ENCODE data around the gene GNB4.

GNB4 gene

DNA sequence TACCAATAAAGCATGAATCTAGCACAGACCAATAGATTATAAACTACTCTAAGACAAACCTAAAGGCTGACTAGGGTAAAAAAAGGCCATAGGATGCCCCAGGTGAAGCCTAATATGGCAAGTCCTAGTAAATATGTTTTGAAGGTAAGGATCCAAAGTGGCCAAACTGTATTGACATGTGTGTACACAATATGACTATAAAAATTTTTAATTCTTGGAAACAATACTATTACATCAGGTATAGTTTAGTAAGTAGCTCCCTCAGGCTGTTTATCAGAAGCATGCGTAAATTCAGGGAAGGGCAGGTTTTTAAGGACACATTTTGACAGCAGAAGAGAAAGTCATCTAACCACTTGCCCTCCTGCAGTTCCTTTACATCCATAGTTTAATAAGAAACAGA lies 18.8 kb downstream of the GNB4 start:
- DNase-seq: no peak

DNA sequence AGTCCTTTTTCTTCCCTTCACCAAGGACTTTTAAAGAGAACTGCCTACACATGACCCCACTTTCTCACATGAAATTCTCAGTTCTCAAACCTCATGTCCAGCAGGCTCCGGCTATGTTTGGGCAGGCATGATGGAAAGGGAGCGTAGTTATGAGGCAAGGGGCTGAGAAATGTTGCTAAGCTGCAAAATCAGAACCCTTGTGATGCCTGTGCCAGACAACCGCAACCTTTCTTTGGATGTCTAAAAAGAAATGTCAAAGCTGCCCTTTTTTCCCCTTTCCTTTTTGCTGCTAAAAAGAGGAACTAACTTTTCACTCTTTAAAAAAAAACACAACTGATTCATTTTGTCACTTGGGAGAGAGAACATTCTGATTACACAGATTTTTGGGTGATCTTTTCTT lies 19.2 kb downstream of the GNB4 start:
- DNase-seq: no peak

GRCh38 chr3:179430277-179430870 lies 20.9 kb downstream of the GNB4 start:
- no peak for DNase-seq

DNA sequence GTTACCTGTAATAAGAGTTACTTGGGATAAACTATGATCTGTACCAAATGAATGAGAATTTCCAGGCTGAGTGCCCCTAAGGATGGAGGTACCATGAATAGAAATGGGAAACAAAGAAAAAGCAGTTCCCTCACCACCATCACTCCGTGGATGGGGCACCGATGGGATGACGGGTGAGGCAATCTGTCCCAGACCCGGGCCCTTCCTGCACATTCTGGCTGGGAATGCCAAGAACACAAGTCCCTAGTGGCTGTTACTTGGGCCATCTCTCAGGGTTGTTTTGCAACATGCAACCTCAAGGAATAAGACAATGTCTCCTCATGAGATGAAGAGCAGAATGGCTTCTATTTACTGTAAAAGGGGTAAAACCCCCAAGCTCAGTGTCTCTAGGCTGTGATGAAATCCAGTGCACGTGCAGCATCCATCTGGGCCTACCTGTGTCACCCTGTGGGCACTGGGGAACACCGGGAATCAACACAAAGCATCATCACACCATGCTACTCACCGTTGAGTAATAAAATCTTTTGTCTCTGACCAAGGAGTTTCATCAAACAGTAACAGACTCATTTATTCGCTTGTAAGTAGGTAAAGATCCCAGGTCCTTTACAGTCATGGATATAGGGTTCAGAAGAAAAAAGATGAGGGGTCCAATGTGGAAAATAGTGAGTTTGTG lies 22.3 kb downstream of the GNB4 start:
- no peak for DNase-seq

GRCh38 chr3:179425075-179425474 lies 26.2 kb downstream of the GNB4 start:
- no peak for DNase-seq

- DNase-seq: no peak
Observed at GRCh38 chr3:179421500-179421899, 29.8 kb downstream of the GNB4 start.

DNA sequence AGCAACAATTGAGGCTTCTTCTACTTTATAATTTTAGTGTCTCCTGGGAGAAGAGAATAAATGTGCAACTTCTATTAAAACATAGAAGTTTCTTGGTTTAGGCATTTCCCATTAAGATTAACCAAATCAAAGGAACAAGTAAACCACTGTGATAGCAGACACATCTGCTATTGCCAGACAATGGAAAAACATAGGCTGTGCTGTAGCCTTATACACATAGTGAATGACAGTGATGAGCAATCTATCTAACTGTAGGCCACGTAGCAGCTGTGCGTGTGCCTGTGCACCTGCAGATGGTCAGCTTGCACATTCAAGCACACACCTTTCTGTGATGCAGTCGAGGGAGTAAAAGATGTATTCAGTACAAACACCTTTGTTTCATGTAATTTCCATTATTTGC lies 32.7 kb downstream of the GNB4 start:
- no peak for DNase-seq

- no peak for DNase-seq
Observed at GRCh38 chr3:179416681-179417080, 34.6 kb downstream of the GNB4 start.

GRCh38 chr3:179415377-179415776 lies 35.9 kb downstream of the GNB4 start:
- no peak for DNase-seq

GRCh38 chr3:179414804-179415203 lies 36.5 kb downstream of the GNB4 start:
- DNase-seq: no peak

DNA sequence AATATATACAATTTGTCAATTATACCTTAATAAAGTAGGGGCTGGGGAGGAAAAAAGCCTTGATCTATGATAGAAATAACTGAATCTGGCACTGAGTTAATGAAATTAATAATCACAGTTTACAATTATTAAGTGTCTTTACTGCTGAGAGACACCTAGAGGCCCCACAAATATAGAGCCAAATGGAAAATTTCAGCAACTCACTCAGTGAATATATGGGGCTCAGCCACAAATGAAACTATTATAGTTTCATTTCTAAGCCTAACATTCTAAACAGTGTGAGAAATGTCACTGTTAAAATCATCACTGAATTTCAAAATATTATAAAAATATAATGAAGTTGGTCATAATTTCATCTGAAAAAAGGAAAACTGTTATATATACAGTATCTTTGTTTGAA lies 40.3 kb downstream of the GNB4 start:
- DNase-seq: no peak

GRCh38 chr3:179410331-179410730 lies 40.9 kb downstream of the GNB4 start:
- DNase-seq: no peak

- DNase-seq: no peak
Observed at GRCh38 chr3:179404307-179404706, 47.0 kb downstream of the GNB4 start.

DNA sequence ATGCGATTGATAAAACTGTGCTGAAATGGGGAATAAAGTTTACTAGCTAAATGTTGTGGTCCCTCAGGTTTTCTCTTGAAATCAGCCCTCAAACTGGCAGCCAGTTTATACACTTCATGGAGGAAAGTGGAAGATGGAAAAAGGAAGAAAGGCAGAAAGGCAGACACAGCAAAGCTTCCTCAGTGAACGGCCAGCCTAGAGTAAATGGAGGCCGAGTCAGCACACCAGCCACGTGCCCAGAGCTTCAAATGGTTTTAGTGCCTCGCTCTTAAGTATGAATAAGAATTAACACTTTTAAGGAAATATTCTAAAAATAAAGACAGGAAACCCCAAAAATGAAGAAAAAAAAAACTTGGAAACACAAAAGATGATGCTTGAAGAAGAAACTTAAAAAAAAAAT lies 48.3 kb downstream of the GNB4 start:
- no peak for DNase-seq

- DNase-seq: no peak
Observed at GRCh38 chr3:179401561-179401960, 49.7 kb downstream of the GNB4 start.

DNA sequence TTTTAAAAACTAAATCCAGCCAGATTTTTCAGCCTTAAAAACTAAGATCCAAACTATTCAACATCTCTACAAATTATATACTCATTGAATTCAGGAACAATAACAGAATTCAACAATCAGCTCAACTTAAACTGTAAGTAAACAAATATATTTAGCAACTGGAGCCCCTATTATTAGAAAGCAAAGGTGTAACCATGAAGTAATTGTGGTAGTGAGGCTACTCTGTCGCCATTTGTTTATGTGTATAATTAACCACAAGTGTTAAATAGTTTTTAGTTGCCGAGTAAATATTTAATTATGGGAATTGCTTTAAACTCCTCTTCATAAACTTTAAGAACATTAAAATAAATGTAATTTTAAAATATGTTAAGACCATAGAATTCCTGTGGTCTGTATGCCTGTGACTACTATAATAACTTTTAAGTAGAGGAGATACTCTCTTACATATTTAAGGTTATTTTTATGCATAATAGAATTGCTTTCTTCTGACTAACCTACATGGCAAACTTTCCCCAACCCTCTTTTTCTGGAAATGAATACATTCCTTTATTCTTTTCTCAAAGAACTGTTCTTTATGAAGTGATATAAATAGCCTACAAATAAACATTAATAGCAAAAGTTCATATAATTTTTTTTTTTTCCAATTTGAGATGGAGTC lies 52.6 kb downstream of the GNB4 start:
- no peak for DNase-seq

DNA sequence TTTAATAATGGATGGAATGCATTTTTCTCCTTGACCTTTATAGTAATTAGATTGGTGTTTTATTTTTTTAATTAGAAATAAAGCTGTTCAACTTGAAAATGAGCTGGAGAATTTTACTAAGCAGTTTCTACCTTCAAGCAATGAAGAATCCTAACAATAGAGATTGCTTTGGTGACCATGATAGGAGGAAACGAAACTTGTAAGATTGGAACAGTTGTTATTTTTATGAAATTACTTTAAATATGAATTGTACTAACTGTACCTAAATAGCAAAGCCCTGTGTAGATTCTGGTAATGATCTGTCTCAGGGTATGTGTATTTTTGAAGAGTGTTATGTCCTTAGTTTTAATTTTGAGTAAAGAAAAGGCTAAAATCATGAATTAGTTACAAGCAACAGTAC lies 59.4 kb downstream of the GNB4 start:
- no peak for DNase-seq

GRCh38 chr3:179376474-179376873 lies 74.8 kb downstream of the GNB4 start:
- DNase-seq: no peak

DNA sequence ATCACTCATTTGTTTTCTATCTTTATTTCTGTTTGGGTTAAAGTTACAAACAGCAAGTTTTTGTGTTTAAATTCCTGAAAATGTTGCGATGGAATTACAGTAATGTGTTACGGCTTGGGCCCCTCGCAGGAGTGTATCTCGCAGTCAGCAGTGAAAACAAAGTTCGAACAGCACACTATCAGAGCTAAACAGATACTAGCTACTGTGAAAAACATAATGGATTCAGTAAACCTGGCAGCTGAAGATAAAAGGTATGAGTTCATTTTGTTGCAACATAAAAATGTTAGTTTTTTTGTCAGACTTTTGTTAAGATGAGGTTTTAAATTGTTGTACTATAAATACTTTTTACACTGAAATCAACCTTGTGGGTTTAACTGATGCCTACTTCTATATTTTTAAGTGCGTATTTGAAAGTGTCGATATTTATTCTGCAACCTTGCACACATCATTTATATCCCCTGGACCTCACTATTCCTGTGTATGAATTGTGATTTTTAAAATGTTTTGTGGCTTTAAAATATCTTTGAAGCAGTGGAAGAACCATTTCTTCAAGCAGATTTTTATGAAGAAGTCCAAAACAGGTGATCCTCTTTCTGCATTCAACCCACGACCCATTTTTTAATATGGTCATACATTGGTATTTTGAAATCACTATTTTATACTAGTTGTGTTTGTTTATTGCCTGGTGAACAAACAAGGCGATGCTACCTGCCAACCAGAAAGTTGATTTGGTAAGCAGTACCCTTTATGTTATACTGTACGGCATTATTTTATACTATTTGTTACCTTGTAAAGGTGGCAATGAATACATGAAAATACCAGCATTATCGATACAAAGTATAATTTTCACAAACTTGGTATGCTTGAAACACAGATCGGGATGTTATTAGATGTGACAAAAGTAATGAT lies 75.9 kb downstream of the GNB4 start:
- no peak for DNase-seq

- no peak for DNase-seq
Observed at GRCh38 chr3:179373938-179374337, 77.3 kb downstream of the GNB4 start.

DNA sequence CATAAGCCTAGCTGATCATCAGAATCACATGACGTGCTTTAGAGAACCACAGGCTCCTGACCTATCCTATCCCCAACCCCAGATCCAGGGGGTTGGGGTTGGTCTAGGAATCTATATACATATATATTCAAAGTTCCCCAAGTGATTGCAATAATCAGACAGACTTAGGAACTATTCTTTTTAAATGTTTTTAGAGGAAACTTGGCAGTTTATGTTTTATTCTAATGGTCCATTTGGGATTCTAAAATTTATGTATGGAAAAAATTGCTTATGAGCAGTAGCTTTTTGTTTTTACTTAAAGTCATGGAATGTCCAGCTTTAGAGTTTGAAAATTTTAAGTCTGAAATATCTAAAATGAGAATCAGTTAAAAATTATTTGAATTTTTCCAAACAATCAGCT lies 81.6 kb downstream of the GNB4 start:
- no peak for DNase-seq

DNA sequence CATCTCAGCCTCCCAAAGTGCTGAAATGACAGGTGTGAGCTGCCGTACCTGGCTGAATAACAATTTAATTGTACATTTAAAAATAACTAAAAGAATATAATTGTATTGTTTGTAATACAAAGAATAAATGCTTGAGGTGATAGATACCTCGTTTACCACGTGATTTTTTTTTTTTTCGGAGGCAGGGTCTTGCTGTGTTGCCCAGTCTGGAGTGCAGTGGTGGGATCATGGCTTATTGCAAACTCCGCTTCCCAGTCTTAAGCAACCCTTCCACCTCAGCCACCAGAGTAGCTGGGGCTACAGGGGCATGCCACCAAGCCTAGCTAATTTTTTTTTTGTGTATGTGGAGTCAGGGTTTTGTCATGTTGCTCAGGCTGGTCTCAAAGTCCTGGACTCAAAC lies 87.9 kb downstream of the GNB4 start:
- DNase-seq: no peak

- no peak for DNase-seq
Observed at GRCh38 chr3:179355996-179356395, 95.3 kb downstream of the GNB4 start.
